Activated CD8-positive, alpha-beta memory T cell treated with anti-CD3 and anti-CD28 coated beads for 1 hour (primary cell): ENCODE measurements around the gene TGFB2.

ENCODE experiments used
- DNase-seq, 2 donors: peaks; one replicate each; pipeline ENCODE4 v3.0.0-alpha.2; 2020; ENCODE audit warnings: low read depth in 1 of 2; ENCODE audit errors: extremely low read depth in 1 of 2

Gene TGFB2

DNA sequence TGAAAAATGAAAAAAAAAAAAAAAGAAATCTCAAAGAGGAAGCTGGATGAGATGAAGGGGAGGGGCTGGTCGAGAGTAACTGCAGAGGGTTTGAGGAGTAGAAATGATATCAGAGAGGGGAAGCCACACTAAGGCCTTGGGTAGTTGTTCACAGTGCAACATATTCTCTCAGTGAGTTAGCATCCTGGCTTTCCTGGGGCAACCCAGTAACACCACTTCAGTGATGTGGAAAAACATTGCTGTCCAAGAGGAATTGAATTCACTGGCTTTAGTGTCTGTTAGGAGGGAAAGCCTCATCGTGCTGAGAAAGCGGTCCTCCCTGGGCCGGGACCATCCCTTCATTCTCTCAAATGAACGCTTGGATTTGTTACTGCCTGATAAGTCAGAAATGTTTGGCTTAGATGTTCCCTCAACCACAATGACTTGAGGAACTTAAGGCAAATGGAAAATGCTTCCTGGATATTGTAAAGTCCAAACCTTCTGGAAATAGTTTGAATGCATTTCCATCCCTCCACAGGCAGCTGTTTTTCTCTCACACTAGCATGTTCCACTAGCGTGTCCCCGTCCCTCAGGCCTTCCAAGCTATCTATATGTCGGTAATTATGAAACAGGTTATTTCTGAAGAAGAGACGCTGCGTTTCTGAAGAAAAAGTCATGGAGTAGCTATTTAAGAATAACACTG, 12.2 kb downstream of the TGFB2 start:
- no peak for DNase-seq

DNA sequence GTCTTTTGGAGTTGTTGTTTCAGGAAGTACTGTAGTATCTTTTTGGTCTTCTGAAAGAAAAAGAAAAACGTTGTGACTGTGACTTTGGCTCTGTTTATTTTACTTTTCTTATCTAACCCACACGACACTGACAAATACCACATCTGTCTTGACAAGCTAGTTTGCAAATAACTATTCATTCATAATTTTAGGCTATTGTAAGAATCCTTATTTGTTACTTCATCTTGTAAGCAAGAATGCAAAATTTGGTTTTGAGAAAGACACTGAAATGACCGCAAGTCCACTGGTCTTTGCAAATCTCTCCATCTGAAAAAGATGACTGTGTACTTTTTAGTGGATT, 12.7 kb downstream of the TGFB2 start:
- no peak for DNase-seq

DNA sequence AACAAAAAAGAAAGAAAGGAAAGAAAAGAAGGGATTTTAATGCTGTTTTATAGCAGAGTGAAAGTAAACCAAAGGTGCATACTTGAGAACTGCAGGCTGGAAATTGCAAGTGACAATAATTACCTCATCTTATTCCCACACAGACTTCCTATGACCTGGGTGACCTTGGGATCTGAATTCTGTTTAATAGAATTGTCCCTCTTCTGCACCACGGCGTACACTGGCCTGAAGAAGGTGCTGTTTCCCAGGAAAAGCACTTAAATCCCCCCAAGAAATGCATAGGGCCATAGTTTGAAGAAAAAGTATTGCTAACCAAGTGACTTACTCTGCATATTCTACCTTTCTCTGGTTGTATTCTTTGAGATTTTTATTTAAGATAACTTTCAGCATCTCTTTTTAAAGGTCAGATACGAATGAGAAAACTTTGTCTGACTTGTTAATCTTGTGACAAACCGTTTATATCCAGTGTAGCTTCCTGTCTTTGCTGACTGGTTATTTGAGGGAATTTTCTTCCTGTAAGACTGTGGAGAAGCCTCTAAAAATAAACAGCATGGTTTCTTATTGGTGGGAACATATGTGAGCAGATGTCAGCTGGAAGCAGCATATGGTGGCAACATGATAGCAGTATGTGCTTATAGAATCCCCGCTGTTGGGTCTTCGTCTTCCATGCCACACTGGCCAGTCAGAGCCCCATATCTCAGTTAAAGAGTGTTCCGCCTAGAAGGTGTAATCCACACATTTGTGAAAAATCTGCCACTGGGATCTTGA, 16.3 kb downstream of the TGFB2 start:
- DNase-seq, result no peak

DNA sequence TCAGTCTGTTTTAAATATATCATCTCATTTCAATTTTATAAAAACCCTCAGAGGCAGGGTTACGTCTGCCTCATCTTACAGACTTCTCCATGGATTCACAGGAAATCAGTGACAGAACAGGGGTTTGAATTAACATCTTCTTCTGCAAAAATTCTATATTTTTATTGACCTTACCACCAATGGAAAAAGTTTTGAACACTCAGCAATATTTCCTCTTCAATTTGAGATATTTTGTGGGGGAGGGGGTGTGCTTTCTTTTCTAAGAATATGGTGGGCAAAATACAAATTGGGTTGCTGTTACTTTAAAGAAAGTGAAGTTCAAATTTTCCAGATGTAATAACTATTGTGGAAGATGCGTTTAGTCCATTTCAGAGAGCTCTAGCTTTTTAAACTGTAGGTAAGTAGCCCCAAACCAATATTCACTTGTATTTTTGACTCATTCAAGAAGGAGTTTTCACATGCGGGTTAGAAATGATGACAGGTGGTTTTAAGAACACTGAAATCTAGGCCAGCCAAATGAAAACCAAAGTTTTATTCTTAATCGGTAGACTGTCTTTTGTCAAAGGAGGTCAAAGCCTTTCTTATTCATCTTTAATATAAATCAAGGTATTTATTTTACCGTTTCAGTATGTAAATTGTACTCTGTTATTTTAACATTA, 17.4 kb downstream of the TGFB2 start:
- no peak for DNase-seq

DNA sequence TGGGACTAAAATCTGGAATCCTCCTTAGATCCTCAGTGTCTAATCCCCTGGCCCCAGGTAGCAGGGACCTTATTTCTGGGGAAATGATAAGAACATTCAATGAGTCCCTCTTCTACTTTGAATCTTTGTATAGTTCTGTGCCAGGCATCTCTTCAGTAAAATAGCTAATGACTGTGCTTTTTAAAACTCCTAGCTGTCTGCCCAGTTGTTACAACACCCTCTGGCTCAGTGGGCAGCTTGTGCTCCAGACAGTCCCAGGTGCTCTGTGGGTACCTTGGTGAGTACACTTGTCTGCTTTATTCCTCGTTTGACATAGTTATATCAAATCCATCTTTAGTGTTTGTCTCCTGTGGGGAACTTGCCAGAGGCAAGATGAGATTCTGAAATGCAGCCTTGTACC, 18.0 kb downstream of the TGFB2 start:
- DNase-seq, result no peak

DNA sequence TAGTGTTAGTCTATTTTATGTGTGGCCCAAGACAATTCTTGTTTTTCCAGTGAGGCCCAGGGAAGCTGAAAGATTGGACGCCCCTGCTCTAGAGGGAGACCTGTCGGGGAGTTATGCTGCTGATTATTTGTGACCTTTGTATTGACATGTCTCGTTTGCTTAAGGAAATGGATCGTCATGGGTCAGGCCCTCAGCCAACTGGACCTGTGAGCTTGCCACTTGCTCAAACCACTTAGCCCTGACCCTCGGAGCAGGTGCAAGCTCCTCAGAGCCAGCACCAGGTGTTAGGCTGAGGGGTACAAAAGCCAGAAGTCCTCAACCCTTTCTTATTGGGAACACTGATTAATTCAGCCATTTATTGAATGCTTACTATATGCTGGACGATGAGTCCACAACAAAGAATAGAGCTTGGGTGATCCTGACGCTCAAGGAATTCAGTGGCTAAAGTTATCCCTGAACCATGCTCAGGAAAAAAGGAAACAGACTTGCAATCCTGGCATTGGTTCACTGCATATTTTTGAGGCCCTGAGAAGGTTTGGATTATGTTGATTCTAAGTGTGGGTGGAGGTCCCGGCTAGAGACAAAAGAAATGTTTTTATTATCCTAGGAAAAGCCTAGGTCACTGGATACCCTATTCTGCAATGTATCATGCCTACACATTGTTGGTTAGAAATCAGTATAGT, 19.0 kb downstream of the TGFB2 start:
- DNase-seq, result no peak

DNA sequence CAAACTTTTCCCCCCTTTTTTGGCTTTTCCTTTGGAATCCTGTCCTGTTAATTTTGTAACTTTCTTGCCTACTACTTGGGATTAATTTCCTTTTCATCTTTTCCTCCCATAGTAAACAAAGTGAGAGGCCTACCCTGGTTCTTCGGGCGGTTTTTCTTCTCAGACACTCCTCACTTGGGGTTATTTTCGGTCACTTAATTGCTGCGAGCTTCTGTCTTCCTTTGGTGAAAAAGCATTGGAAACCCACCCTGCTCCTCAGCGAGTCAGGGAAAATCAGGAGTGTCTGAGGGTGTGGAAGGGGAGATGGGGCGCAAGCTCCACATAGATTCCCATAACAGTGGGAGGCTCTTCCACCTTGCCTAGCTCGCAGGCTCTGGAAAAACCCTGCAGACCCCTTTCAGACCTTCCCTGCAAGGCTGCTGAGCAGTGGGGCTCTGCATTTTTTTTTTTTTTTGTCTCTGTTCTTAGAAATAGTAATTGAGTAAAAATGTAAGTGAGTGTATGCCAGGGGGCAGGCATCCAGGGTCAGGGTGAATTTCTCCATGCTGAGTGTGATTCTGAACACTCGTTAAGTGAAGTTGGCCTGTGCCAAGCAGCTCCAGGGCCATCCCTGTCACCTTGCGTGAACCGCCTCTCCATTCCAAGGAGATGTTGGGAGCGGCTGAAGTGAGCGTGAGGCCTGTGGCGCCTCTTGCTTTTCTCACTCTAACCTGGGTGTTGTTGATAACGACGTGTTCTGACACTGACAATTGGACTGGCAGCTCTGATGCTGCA, 20.3 kb downstream of the TGFB2 start:
- no peak for DNase-seq

DNA sequence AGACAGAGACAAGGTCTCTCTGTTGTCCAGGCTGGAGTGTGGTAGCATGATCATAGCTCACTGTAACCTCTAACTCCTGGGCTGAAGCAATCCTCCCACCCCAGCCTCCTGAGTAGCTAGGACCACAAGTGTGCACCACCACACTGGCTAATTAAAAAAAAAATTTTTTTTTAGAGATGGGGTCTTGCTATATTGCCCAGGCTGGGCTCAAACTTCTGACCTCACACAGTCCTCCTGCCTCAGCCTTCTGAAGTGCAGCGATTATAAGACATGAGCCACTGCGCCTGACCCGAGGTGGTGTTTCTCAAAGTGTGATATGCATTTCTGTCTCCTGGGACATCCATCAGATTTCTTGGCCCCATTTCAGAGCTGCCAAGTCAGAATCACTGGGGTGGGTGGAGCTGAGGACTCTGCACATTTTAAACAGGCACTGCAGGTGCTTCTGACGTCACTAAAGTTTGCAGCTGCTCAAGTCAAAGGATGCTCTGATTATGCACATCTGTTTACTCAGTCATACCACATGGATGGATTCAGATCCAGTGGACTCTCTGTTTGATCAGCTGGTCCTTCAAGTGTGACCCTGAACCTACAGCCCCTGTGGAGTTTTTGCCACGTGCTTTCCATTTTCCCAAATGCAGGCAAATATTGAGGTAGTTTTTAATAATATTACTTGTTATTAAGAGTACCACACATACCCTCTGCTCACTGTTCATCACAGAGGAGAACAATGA, 21.4 kb downstream of the TGFB2 start:
- DNase-seq, result no peak

DNA sequence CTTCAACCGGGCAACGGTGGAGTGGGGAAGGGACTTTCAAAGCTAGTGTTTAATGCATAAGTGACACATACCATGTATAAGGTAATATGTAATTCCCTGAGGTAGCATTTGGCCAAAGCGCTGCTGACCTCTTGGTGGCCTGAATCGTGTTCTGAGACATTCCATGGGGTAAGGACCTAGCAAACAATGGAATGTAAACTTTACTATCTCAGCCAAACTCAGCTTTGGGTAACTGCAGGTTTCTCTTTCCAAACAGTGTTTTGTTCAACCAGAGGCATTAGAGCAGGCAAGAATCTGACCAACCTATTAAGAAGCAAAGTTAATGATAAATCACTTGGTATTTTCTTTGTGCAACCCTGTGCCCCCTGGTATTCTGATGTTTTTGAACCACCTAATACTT, 22.0 kb downstream of the TGFB2 start:
- DNase-seq, result no peak

DNA sequence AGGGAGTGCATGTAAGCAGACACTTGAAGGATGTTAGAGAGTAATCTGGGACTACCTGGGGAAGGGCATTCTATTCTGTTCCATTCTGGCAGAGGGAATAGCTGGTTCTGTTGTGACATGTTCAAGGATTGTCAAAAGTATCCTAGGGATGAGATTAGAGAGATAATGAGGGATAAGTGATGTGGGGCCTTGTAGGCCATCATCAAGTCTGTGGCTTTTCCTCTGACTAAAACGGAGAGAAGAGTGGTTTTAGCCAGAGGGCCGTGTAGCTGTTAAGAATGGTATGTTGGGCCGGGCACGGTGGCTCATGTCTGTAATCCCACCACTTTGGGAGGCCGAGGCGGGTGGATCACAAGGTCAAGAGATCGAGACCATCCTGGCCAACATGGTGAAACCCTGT, 23.6 kb downstream of the TGFB2 start:
- no peak for DNase-seq

DNA sequence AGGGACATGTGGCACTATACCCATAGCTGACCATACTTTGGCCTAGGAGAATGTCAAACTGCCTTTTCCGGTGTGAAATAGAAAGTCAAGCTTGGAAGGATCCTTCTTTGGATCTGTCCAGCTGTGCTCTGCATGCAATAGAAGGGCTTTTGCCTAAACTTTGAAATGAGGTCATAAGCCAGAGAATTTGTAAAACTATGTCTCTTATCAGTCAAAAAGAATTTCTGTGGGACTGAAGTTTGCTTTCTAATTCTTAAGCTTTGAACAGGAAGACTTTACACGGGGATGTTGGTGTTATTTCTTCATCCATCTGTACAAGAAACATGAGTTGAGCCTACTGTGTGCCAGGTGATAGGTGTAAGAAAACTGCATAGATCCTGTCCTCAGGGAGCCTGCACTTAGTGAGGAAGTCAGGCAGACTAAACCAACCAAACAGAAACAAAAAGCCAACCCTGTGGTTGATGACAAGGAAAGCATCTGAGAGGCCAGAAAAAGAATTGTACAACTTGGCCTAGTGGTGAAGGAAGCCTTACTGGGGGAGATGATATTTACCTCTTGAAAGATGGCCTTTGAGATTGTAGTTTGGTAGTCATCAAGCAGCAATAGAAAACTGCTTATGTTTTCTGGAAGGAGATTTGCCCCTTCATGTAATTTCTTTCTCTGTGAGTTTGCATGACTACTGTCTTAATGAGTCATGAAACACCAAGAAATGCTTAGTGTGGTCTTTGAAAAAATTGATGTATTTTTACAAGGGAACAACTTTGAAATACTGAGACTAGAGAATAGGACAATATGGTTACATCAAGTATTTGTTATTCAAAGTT, 24.8 kb downstream of the TGFB2 start:
- no peak for DNase-seq

DNA sequence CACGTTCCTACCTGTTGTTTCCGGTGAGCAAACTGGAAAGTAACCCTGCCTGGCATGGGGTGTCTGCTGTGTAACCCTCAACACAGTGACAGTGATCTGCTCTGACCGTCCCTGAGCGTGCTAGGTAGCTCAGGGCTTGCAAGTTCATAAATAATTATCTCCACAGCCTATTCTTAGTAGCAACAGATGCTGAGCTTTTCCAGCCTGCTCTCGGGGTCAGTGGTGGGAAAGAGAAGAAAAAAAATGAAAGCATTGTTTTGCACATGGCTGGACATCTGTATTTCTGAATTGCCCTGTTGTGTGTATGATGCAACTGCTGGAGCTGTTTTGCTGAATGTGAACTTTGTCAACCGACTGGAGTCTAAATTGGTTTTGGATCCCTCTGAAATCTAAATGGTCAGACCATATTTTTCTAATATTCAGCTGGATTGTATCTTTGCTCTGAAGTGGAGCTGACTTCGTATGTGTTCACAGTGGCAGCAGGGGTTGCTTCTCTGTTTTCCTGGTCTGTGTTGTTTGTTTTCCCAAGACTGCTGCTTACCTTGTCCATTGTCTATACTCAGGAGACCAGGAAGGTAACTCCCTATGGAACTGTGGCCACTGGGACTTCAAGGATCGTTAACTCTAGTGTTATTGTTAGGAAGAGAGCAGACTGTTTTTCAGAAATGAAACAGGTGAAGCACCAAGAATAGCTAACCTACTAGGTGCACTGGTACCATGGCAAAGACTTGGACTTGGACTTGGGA, 27.0 kb downstream of the TGFB2 start:
- DNase-seq, result no peak

DNA sequence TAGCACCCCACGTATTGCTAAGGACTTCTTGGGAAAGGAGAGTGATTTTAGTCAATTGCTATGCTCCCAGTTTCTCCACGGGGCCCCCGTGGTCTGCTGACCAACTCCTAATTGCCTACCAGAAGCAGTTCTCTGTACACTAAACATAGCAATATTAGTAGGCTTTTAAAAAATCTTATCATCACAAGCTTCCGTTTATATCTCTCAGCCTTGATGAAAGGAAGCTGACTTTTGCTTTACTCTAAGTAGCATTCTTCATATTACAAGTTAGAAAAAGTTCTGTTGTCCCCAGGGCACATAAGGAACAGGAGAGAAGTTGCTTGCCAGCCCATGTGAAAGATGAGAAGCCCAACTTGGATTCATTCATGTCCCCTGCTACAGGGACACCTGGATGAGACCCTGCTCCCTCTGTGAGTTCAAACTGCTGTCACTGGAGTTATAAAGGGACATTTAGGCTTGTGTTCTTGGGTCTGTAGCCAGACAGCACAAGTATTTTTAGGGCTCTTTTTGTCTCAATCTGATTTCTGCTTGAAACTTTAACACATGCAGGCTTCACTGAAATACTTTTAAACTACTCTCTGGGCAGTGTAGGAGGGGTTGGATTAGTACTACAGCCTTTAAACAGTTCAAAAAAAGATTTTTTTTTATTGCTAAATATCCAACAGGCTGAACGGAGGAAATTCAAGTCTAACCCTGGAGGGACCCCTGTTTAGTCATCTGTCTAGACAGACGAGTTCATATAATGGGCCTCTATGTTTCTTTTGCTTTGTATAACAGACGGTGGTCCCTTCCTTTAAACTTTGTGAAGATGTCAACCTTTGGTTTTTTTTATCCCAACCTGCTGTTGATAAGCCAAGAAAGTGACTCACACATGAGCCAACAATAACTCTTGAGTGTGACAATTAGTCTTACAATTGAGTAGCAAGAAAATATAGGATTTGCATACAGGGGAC, 29.5 kb downstream of the TGFB2 start:
- no peak for DNase-seq

DNA sequence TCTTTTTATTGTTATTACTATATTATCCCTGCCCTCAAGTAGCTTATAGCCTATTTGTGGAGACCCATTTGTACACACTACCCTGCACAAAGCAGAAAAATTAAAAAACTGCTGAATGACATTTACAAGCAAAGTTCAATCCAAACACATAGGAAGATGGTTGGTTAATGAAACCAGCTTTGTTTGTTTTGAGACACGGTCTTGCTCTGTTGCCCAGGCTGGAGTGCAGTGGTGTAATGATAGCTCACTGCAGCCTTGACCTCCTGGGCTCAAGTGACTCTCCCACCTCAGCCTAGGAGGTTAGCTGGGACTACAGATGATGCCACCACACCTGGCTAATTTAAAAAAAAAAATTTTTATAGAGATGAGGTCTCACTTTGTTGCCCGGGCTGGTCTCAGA, 31.6 kb downstream of the TGFB2 start:
- no peak for DNase-seq

DNA sequence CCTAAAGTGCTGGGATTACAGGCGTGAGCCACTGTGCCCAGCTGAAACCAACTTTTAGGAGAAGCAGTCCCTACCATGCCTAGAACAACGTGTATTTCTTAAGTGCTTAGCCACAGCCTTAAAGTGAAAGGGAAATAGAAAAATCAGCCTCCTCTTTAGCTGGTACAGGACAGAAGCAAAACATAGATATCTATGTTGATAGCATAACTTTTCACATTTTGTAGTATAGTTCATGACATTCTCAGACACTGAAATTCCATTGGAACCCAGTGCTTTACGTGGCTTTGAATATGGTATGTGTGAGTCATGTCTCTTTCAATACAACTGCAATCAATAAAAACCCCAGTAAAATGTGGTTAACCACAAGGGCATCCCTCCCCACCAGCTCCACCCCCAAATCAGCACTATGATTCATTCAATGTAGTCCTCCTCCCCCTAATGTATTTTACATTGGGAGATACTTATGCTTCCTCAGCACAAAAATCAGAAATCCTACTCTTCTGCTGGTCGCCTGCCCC, 32.1 kb downstream of the TGFB2 start:
- no peak for DNase-seq

DNA sequence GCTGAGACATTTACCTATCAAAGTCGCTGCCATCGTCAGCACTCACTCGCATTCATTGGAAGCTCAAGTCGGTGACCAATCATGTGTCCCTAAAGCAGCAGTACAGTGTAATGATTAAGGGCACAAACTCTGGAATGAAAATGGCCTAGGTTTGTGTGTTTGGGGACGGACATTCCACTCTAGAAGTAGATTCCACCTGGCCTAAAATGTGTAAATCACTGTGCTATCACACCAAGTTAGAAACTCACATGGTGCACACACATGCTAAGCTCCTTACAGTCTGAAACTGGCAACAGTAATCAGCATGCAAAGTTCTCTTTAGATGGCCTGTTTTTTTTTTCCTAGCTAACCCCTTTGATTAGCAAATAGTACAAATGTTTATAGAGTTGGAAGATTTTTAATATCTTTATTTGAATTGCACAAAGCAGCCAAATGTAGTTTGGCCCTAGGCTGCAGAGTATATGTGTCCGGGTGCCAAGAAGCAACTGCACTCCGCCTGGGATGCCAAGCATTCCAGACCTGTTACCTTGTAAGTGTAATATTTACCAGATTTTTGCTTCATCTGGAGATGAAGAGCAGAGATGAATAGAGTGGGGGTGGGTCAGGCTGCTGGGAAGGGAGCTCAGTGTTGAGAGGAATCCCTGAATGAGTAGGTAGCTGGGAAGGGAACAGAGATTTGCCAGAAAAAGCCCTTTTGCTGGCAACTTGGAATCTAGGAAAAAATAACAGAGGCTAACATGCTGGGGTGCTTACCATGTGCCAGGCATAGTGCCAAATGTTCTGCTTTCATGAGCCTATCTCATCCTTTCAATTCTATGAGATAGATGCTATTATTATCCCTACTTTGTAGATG, 35.2 kb downstream of the TGFB2 start:
- no peak for DNase-seq
